HEK293T (cell line): ENCODE results near the gene SMIM5.

Experiments
- CTCF ChIA-PET: fragments of 350-600 bp; formaldehyde crosslinking; extraction: SDS; loops from one replicate; lab custom pipeline; 2021; ENCODE audit warnings: antibody characterized with exemption, inconsistent platforms; lab: Yijun Ruan, JAX
- POLR2A ChIA-PET: fragments of 350-600 bp; formaldehyde crosslinking; extraction: SDS; loops from one replicate; lab custom pipeline; 2020; ENCODE audit warnings: antibody characterized with exemption, inconsistent platforms; lab: Yijun Ruan, JAX
- DNase-seq: peaks from one replicate; pipeline ENCODE4 v3.0.0; 2012; ENCODE audit warnings: mixed read lengths; ENCODE audit errors: extremely low spot score
- ARNT ChIP-seq: fragments of 450-650 bp; IDR thresholded peaks from 2 replicates; pipeline ENCODE4 v1.6.1; 2017; ENCODE audit warnings: mild to moderate bottlenecking
- BHLHE40 ChIP-seq: fragments of 450-650 bp; IDR thresholded peaks from 2 replicates; pipeline ENCODE4 v1.6.1; 2016; ENCODE audit warnings: mild to moderate bottlenecking, moderate library complexity, borderline replicate concordance
- CTBP1 ChIP-seq: fragments of 450-650 bp; IDR thresholded peaks from 2 replicates; pipeline ENCODE4 v1.6.1; 2016; ENCODE audit warnings: borderline replicate concordance
- ELF4 ChIP-seq: fragments of 450-650 bp; IDR thresholded peaks from 2 replicates; pipeline ENCODE4 v1.6.1; 2017; ENCODE audit warnings: antibody characterized with exemption
- FOXA1 ChIP-seq: fragments of 450-650 bp; IDR thresholded peaks from 2 replicates; pipeline ENCODE4 v1.6.1; 2016; ENCODE audit warnings: mild to moderate bottlenecking
- FOXK2 ChIP-seq: fragments of 450-650 bp; IDR thresholded peaks from 2 replicates; pipeline ENCODE4 v1.6.1; 2016; ENCODE audit warnings: mild to moderate bottlenecking
- FOXM1 ChIP-seq: fragments of 450-650 bp; IDR thresholded peaks from 2 replicates; pipeline ENCODE4 v1.6.1; 2017; ENCODE audit warnings: mild to moderate bottlenecking, borderline replicate concordance
- HDGF ChIP-seq: fragments of 450-650 bp; IDR thresholded peaks from 2 replicates; pipeline ENCODE4 v1.6.1; 2017; ENCODE audit warnings: antibody characterized with exemption, borderline replicate concordance
- L3MBTL2 ChIP-seq: fragments of 450-650 bp; conservative IDR thresholded peaks from 2 replicates; pipeline ENCODE4 v1.6.1; 2016; ENCODE audit warnings: mild to moderate bottlenecking
- LEF1 ChIP-seq: fragments of 450-650 bp; IDR thresholded peaks from 2 replicates; pipeline ENCODE4 v1.6.1; 2017; ENCODE audit warnings: mild to moderate bottlenecking, borderline replicate concordance
- NFRKB ChIP-seq: fragments of 450-650 bp; IDR thresholded peaks from 2 replicates; pipeline ENCODE4 v1.6.1; 2016; ENCODE audit warnings: mild to moderate bottlenecking, moderate library complexity
- PKNOX1 ChIP-seq: fragments of 450-650 bp; IDR thresholded peaks from 2 replicates; pipeline ENCODE4 v1.6.1; 2016
- SP1 ChIP-seq: fragments of 450-650 bp; IDR thresholded peaks from 2 replicates; pipeline ENCODE4 v1.6.1; 2017
- SUZ12 ChIP-seq: fragments of 450-650 bp; IDR thresholded peaks from 2 replicates; pipeline ENCODE4 v1.6.1; 2016; ENCODE audit warnings: mild to moderate bottlenecking
- TARDBP ChIP-seq: fragments of 450-650 bp; IDR thresholded peaks from 2 replicates; pipeline ENCODE4 v1.6.1; 2016
- ZNF384 ChIP-seq: fragments of 450-650 bp; IDR thresholded peaks from 2 replicates; pipeline ENCODE4 v1.6.1; 2016

SMIM5 gene

DNA sequence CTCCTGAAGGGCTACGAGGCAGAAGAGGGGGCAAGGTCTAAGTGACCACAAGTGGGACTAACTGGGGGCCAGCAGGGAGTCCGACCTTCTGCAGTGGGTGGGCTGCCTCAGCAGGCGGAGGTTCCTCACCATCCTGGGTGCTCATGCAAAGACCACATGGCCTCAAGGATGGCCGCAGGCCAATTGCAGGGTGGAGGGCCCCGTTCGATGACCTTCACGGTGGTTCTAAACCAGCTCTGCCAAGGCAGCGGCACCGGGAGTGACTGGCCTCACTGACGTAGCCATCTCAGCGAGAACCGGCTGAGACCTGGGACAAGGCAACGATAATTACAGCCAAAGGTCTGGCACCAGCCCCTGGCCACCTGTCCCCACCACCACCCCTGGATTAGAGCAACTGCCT, 5.7 kb downstream of the SMIM5 start:
- POLR2A ChIA-PET = no interaction called here
- TF ChIP-seq TARDBP (no peak), PKNOX1 (no peak), ELF4 (no peak), SUZ12 (no peak), BHLHE40 (no peak), LEF1 (no peak), CTBP1 (no peak)
- DNase-seq = no peak
- CTCF ChIA-PET = interaction anchor here (0.6 to 1.4 kb wide), 2 partner anchors 109 to 131 kb away, joined by 4 to 5 read pairs; no protein-coding TSS in a partner anchor

- CTCF ChIA-PET = no interaction called here
- POLR2A ChIA-PET = no interaction called here
- no peak for DNase-seq
Observed at GRCh38 chr17:75639327-75639726, 6.1 kb downstream of the SMIM5 start.

GRCh38 chr17:75639771-75640555, 6.7 kb downstream of the SMIM5 start:
- POLR2A ChIA-PET = no interaction called here
- CTCF ChIA-PET = interaction anchor here (10.4 kb wide), 1 partner anchor 6 kb away, joined by 69 read pairs; the partner anchor contains the start of gene SMIM5

More at GRCh38 chr17:75639327-75639726, 6.1 kb downstream of the SMIM5 start:
- TF ChIP-seq TARDBP = no peak
- TF ChIP-seq NFRKB = no peak
- no peak for TF ChIP-seq FOXA1
- TF ChIP-seq CTBP1 = no peak
- TF ChIP-seq SUZ12 = no peak
- TF ChIP-seq PKNOX1 = no peak
- no peak for TF ChIP-seq FOXK2
- TF ChIP-seq HDGF = no peak
- TF ChIP-seq BHLHE40 = no peak
- TF ChIP-seq LEF1 = no peak
- TF ChIP-seq FOXM1 = no peak
- TF ChIP-seq ZNF384 = no peak
- TF ChIP-seq L3MBTL2 = no peak
- no peak for TF ChIP-seq ELF4

GRCh38 chr17:75640556-75641119, 7.4 kb downstream of the SMIM5 start:
- ChIA-PET CTCF (interaction anchor here (0.9 to 10.4 kb wide), 2 partner anchors 7 to 39 kb away, joined by 3 to 69 read pairs; partner anchors contain the start of gene SMIM5), POLR2A (interaction anchor here (0.8 to 1.2 kb wide), 2 partner anchors 13 to 25 kb away, joined by 3 to 4 read pairs; no protein-coding TSS in a partner anchor)
- DNase-seq = no peak
- no peak for TF ChIP-seq FOXK2
- no peak for TF ChIP-seq ARNT
- TF ChIP-seq FOXA1 = no peak
- no peak for TF ChIP-seq ZNF384
- TF ChIP-seq SUZ12 = no peak
- TF ChIP-seq ELF4 = no peak
- no peak for TF ChIP-seq HDGF
- TF ChIP-seq SP1 = no peak
- TF ChIP-seq LEF1 = no peak
- TF ChIP-seq TARDBP = no peak
- TF ChIP-seq FOXM1 = no peak
- no peak for TF ChIP-seq CTBP1
- no peak for TF ChIP-seq NFRKB
- TF ChIP-seq BHLHE40 = no peak
- no peak for TF ChIP-seq PKNOX1

More at GRCh38 chr17:75639771-75640555, 6.7 kb downstream of the SMIM5 start:
- DNase-seq = no peak
- no peak for TF ChIP-seq HDGF
- no peak for TF ChIP-seq ARNT
- no peak for TF ChIP-seq TARDBP
- no peak for TF ChIP-seq FOXK2
- no peak for TF ChIP-seq SP1
- TF ChIP-seq NFRKB = no peak

GRCh38 chr17:75641343-75641742, 8.1 kb downstream of the SMIM5 start:
- CTCF ChIA-PET = interaction anchor here (0.6 to 10.4 kb wide), 3 partner anchors 8 to 105 kb away, joined by 3 to 69 read pairs (median 4); partner anchors contain the start of gene SMIM5
- TF ChIP-seq SP1 = no peak
- TF ChIP-seq LEF1 = no peak
- TF ChIP-seq ZNF384 = no peak
- no peak for TF ChIP-seq FOXK2
- TF ChIP-seq L3MBTL2 = no peak
- TF ChIP-seq ARNT = no peak
- no peak for TF ChIP-seq CTBP1
- TF ChIP-seq NFRKB = no peak
- no peak for TF ChIP-seq FOXA1
- TF ChIP-seq FOXM1 = no peak
- TF ChIP-seq PKNOX1 = no peak
- TF ChIP-seq HDGF = no peak
- TF ChIP-seq SUZ12 = no peak
- no peak for TF ChIP-seq ELF4
- TF ChIP-seq TARDBP = no peak
- TF ChIP-seq BHLHE40 = no peak
- no peak for DNase-seq
- POLR2A ChIA-PET = interaction anchor here (0.8 to 1.2 kb wide), 2 partner anchors 12 to 24 kb away, joined by 3 to 4 read pairs; no protein-coding TSS in a partner anchor
